Stimulated activated naive CD8-positive, alpha-beta T cell treated with anti-CD3 and anti-CD28 coated beads, Interleukin-15, Interleukin-2, amounts not matched to agents 100 ng/mL and 50 ng/mL, for 24 hours (primary cell): ENCODE results near the gene PTGES3L.
"Not testable (repeated sequence)": the region's sequence is repeated elsewhere in the genome, so short reads cannot be mapped to it uniquely, and the experiment has no call there.

Experiments used
- H3K27ac Mint-ChIP-seq: one replicate; pipeline ENCODE4 v1.8.0; 2021; ENCODE audit warnings: mild to moderate bottlenecking, mixed read lengths
- H3K27me3 Mint-ChIP-seq: one replicate; pipeline ENCODE4 v1.8.0; 2021; ENCODE audit warnings: mixed read lengths
- H3K36me3 Mint-ChIP-seq: one replicate; pipeline ENCODE4 v1.8.0; 2021; ENCODE audit warnings: low read depth, mixed read lengths
- H3K4me1 Mint-ChIP-seq: one replicate; pipeline ENCODE4 v1.8.0; 2021; ENCODE audit warnings: low read depth, mixed read lengths
- H3K4me3 Mint-ChIP-seq: one replicate; pipeline ENCODE4 v1.8.0; 2021; ENCODE audit warnings: mild to moderate bottlenecking, mixed read lengths
- H3K9me3 Mint-ChIP-seq: one replicate; pipeline ENCODE4 v1.8.0; 2021; ENCODE audit warnings: mixed read lengths

The PTGES3L gene

GRCh38 chr17:42920922-42921321 lies 59.0 kb downstream of the PTGES3L start:
- H3K27ac Mint-ChIP-seq: no peak overlapping the region

GRCh38 chr17:42920106-42920900 lies 59.6 kb downstream of the PTGES3L start:
- H3K27me3 Mint-ChIP-seq: peaks cover 12% of the 10 kb centered on the region
- no peaks in the 10 kb centered on the region for H3K9me3 Mint-ChIP-seq
- peaks cover 3% of the 10 kb centered on the region for H3K4me1 Mint-ChIP-seq
- H3K4me3 Mint-ChIP-seq: no peak overlapping the region
- H3K27ac Mint-ChIP-seq: no peak overlapping the region
- H3K36me3 Mint-ChIP-seq: no peaks in the 10 kb centered on the region

More at GRCh38 chr17:42920922-42921321, 59.0 kb downstream of the PTGES3L start:
- Mint-ChIP-seq H3K36me3 (no peaks in the 10 kb centered on the region), H3K4me3 (no peak overlapping the region), H3K4me1 (peaks cover 3% of the 10 kb centered on the region), H3K27me3 (peaks cover 12% of the 10 kb centered on the region), H3K9me3 (no peaks in the 10 kb centered on the region)

- H3K4me3 Mint-ChIP-seq, H3K9me3 Mint-ChIP-seq, H3K27ac Mint-ChIP-seq, H3K36me3 Mint-ChIP-seq, H3K4me1 Mint-ChIP-seq: not testable (repeated sequence)
- H3K27me3 Mint-ChIP-seq: peaks cover 12% of the 10 kb centered on the region
Measured at GRCh38 chr17:42919522-42920077, 60.3 kb downstream of the PTGES3L start.

GRCh38 chr17:42918902-42919521 lies 60.9 kb downstream of the PTGES3L start:
- Mint-ChIP-seq H3K27ac (no peak overlapping the region), H3K36me3 (no peaks in the 10 kb centered on the region), H3K9me3 (no peaks in the 10 kb centered on the region), H3K4me1 (no peaks in the 10 kb centered on the region), H3K27me3 (peaks cover 12% of the 10 kb centered on the region), H3K4me3 (no peak overlapping the region)
